ENCODE results near the gene TDP1.

- TF ChIP-seq, protein P1, sequence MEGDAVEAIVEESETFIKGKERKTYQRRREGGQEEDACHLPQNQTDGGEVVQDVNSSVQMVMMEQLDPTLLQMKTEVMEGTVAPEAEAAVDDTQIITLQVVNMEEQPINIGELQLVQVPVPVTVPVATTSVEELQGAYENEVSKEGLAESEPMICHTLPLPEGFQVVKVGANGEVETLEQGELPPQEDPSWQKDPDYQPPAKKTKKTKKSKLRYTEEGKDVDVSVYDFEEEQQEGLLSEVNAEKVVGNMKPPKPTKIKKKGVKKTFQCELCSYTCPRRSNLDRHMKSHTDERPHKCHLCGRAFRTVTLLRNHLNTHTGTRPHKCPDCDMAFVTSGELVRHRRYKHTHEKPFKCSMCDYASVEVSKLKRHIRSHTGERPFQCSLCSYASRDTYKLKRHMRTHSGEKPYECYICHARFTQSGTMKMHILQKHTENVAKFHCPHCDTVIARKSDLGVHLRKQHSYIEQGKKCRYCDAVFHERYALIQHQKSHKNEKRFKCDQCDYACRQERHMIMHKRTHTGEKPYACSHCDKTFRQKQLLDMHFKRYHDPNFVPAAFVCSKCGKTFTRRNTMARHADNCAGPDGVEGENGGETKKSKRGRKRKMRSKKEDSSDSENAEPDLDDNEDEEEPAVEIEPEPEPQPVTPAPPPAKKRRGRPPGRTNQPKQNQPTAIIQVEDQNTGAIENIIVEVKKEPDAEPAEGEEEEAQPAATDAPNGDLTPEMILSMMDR (IDR thresholded peaks at IDR 0.05; ENCODE audit: poor library complexity): no peak
- no peak for TF ChIP-seq EZH2 (IDR thresholded peaks at IDR 0.05; ENCODE audit: borderline replicate concordance)
These were observed 46.8 kb upstream of the TDP1 start for GRCh38 chr14:89908712-89909450.
